GM12864 (cell line): ENCODE measurements around the gene METTL22.

Experiments
- DNase-seq: peaks from one replicate; pipeline ENCODE4 v3.0.0-alpha.2; 2011; ENCODE audit warnings: low read depth
- H3K4me3 ChIP-seq: 2 replicates; pipeline ENCODE4 v1.5.1; 2011; ENCODE audit warnings: mild to moderate bottlenecking, low read depth, low read length, control low read depth
- TF ChIP-seq, protein P1 (sequence below): IDR thresholded peaks from 2 replicates; pipeline ENCODE4 v1.5.1; 2011; ENCODE audit warnings: low read depth, mild to moderate bottlenecking, moderate library complexity, low read length, control low read depth, inconsistent platforms; ENCODE audit errors: missing control alignments

Gene METTL22

DNA sequence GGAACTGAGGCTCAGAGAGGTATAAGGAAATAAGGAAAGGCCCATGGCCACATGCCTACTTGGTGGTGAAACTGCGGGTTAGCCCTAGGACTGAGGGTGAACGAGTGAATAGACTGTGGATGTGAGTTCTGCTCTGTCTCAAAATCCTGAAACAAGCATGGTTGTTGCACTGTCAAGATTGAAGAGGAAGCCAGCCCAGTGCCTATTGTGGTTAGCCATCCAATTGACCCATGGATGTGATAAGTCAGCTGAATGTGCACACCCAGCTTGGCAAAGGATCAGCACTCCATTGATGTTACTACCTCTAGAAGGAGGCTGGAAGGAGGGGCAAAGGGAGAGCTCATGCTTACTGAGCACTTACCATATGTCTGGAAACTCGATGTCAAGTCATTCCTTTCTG lies 35.6 kb upstream of the METTL22 start:
- H3K4me3 ChIP-seq = no peak overlapping the region
- DNase-seq = no peak
- TF ChIP-seq, protein P1, sequence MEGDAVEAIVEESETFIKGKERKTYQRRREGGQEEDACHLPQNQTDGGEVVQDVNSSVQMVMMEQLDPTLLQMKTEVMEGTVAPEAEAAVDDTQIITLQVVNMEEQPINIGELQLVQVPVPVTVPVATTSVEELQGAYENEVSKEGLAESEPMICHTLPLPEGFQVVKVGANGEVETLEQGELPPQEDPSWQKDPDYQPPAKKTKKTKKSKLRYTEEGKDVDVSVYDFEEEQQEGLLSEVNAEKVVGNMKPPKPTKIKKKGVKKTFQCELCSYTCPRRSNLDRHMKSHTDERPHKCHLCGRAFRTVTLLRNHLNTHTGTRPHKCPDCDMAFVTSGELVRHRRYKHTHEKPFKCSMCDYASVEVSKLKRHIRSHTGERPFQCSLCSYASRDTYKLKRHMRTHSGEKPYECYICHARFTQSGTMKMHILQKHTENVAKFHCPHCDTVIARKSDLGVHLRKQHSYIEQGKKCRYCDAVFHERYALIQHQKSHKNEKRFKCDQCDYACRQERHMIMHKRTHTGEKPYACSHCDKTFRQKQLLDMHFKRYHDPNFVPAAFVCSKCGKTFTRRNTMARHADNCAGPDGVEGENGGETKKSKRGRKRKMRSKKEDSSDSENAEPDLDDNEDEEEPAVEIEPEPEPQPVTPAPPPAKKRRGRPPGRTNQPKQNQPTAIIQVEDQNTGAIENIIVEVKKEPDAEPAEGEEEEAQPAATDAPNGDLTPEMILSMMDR = no peak

DNA sequence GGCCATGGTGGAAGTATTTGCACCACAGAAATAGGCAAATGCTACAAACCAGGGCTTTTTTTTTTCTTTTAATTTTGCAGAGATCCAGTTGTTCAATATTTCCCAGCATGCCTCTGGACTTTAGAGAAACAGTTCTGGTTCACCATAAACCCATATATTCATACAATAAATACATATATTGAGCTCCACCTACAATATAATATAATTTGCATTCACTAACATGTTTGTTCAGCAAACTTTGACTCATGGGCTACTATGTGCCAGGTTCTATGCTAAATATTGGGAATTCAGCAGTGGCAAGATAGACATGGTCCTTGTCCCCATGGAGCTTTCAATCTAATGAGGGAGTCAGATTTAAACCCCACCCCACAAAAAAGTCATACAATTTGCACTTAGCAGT lies 34.4 kb upstream of the METTL22 start:
- H3K4me3 ChIP-seq = no peak overlapping the region
- DNase-seq = no peak
- TF ChIP-seq, protein P1 = no peak

DNA sequence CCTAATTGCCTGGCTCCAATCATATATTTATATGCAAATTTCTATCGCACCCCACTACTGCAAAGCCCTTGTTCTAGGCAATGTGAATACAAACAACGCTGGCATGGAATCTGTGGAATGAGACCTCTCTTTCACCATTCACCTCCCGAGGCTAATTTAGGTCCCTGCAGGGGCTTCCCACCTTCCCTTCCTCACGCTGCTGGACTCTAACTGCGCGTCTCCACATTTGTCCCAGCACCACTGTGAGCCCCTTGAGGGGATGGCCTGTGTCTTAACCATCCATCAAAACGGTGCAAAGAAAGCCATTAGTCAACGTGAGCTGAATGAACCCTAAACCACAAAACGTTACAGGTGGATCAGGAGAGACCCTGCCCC lies 32.8 kb upstream of the METTL22 start:
- TF ChIP-seq, protein P1 = no peak
- no peak for DNase-seq
- H3K4me3 ChIP-seq = no peak overlapping the region

DNA sequence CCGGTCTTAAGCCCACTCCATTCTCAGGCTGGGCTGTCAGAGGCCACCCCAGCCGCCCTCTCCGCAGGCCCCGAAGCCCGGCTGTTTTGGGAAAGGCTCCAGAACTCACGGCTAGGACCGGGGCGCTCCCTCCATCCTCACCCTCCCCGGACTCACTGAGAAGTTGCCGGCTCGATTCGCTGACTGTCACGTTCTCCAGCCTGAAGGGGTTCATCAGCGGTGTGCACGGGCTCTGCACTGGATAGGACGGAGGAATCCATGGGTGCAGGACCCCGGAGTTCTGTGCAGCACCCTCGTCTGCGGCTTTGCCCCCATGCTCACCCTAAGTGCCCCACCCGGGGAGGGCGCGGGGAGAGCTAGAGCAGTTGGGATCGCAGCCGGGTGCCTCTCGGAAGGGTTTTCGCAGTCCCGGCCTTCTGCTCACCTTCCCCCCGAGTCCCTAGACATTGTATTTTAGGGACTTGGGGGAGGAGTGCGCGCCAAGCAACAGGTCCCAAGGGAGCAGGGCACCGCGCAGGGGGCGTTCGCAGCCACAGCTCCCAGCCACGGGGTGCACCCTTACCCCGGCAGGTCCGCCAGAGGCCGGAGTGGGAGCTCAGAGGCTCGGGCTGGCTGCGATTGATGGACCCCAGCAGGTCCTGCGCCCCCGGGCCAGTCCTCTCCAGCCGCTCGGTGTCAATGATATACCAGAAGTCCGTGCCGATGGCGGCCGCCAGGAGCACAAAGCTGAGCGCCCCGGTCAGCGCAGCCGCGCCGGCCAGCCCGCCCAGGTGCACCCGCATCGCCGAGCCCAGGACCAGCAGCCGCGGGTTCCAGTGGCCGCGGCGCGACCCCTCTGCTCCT lies 32.2 kb upstream of the METTL22 start:
- TF ChIP-seq, protein P1 = no peak
- H3K4me3 ChIP-seq = no peak overlapping the region
- no peak for DNase-seq

DNA sequence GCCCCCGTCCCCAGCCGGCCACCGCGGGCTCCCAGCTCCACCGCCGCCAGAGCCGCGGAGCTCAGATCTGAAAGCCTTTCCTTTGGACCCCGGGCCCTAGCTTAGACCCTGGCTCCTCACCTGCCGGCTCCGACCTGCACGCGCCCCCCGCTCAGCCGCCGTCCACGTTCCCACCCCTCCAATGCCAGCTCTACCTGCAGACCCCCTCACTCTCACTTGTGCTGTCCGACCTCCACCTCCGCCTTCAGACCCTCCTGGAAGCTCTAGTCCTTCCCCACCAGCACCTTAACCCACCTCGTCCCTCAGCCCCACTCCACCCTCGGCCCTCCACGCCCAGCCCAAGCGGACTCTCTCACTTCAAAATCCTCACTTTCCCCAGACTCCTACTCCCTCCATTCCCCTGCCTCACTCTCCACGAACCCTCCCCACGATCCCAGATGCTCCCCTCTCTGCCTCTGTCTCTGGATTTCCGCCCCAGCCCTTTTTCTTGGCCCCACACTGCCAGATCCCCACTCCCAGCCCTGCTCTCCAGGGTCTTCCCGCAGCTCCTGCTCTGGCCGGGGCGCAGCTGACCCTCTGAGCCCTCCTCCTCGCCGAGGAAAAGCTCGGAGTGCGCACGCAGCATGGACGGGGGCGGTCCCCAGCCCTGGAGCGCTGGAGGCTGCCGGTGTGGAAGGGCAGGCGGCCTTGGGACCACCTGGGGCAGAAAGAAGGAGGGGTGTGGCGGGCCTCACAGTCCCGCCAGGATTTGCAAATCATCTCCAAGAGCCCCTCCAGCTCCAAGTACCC lies 31.4 kb upstream of the METTL22 start, which contains the start of gene TMEM114:
Gene TMEM114, minus strand, starts transcription at position 612 of the 789 bp plus-strand sequence. CDS start 673 bp downstream, outside the sequence.
- TF ChIP-seq, protein P1 = no peak
- H3K4me3 ChIP-seq = no peak within 1 kb of the TSS
- DNase-seq = no peak

DNA sequence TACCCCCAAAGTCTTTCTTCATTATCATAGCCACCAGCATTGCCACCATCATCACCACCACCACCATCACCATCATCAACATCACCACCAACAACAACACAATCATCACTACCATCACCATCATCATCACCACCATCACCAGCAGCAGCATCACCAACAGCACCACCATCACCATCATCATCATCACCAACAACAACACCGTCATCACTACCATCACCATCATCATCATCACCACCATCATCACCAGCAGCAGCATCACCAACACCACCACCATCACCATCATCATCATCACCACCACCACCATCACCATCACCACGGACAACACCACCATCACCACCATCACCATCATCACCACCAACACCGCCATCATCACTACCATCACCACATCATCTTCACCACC lies 30.7 kb upstream of the METTL22 start:
- no peak overlapping the region for H3K4me3 ChIP-seq
- DNase-seq = no peak
- TF ChIP-seq, protein P1 = no peak
